Measurements from ENCODE around the gene NMT1. TPM values are rescaled to one million over a fixed set of nuclear protein-coding genes. Genes with fewer than 3 reads are reported as not detected.

NMT1 gene
- total and polyA plus RNA-seq, 4 donors: 27.0 to 83.7 (median 42.6) TPM

- TF ChIP-seq ATF3 (IDR thresholded peaks at IDR 0.05) (peak; percentile 87), RXRA (IDR thresholded peaks at IDR 0.05) (peak in 1 of 2 donors; percentile 57), JUND (IDR thresholded peaks at IDR 0.05) (peak; percentile 55 to 90), FOXA2 (IDR thresholded peaks at IDR 0.05) (no peak), CTCF (IDR thresholded peaks at IDR 0.05; ENCODE audit: low read depth, low read length, missing input control) (peak; percentile 19), RAD21 (IDR thresholded peaks at IDR 0.05) (peak; percentile 32 to 44)
- TF ChIP-seq, protein P1, sequence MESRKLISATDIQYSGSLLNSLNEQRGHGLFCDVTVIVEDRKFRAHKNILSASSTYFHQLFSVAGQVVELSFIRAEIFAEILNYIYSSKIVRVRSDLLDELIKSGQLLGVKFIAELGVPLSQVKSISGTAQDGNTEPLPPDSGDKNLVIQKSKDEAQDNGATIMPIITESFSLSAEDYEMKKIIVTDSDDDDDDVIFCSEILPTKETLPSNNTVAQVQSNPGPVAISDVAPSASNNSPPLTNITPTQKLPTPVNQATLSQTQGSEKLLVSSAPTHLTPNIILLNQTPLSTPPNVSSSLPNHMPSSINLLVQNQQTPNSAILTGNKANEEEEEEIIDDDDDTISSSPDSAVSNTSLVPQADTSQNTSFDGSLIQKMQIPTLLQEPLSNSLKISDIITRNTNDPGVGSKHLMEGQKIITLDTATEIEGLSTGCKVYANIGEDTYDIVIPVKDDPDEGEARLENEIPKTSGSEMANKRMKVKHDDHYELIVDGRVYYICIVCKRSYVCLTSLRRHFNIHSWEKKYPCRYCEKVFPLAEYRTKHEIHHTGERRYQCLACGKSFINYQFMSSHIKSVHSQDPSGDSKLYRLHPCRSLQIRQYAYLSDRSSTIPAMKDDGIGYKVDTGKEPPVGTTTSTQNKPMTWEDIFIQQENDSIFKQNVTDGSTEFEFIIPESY (IDR thresholded peaks at IDR 0.05): no peak
- no peaks in the 10 kb centered on the region for H3K27me3 ChIP-seq (ENCODE audit: control insufficient read depth in 4 of 4, insufficient read depth in 4 of 4, low read length in 3 of 4)
- H3K4me3 ChIP-seq (ENCODE audit: low read depth in 1 of 3, low read length in 3 of 3): no peak overlapping the region
- H3K9ac ChIP-seq (ENCODE audit: low read depth in 1 of 2, low read length in 2 of 2): no peak overlapping the region
- no peak overlapping the region for H3K27ac ChIP-seq (ENCODE audit: low read depth in 1 of 2, low read length in 2 of 2)
- H3K36me3 ChIP-seq (ENCODE audit: control insufficient read depth in 4 of 4, insufficient read depth in 3 of 4, low read depth in 1 of 4, low read length in 3 of 4): no peaks in the 10 kb centered on the region
- H3K9me3 ChIP-seq (ENCODE audit: control insufficient read depth in 4 of 4, low read length in 3 of 4): no peaks in the 10 kb centered on the region
- DNase-seq (ENCODE audit: low spot score): no peak
- WGBS: 48% methylated on average over 5 of the region's 5 CpGs
- H3K4me1 ChIP-seq (ENCODE audit: control insufficient read depth in 4 of 4, insufficient read depth in 4 of 4, low read length in 3 of 4): peaks cover 12 to 41% (median 29%) of the 10 kb centered on the region in 4 donors
These were observed 44.3 kb upstream of the NMT1 start for GRCh38 chr17:45016823-45017222.

GRCh38 chr17:45018514-45018847, 42.6 kb upstream of the NMT1 start:
- TF ChIP-seq HNF4A (conservative IDR thresholded peaks at IDR 0.05) (no peak), EGR1 (IDR thresholded peaks at IDR 0.05; ENCODE audit: low read depth in 2 of 2) (no peak), TAF1 (conservative IDR thresholded peaks at IDR 0.05) (no peak), RAD21 (IDR thresholded peaks at IDR 0.05) (no peak), GABPA (IDR thresholded peaks at IDR 0.05 in 1 of 2, conservative IDR thresholded peaks at IDR 0.05 in 1 of 2) (no peak), SP1 (IDR thresholded peaks at IDR 0.05) (no peak), HNF4G (IDR thresholded peaks at IDR 0.05) (no peak), FOXA1 (IDR thresholded peaks at IDR 0.05) (no peak), MAX (IDR thresholded peaks at IDR 0.05) (no peak), NR2F2 (IDR thresholded peaks at IDR 0.05) (no peak), JUND (IDR thresholded peaks at IDR 0.05) (no peak), CTCF (IDR thresholded peaks at IDR 0.05; ENCODE audit: low read depth, low read length, missing input control) (no peak)
- TF ChIP-seq, protein P2, sequence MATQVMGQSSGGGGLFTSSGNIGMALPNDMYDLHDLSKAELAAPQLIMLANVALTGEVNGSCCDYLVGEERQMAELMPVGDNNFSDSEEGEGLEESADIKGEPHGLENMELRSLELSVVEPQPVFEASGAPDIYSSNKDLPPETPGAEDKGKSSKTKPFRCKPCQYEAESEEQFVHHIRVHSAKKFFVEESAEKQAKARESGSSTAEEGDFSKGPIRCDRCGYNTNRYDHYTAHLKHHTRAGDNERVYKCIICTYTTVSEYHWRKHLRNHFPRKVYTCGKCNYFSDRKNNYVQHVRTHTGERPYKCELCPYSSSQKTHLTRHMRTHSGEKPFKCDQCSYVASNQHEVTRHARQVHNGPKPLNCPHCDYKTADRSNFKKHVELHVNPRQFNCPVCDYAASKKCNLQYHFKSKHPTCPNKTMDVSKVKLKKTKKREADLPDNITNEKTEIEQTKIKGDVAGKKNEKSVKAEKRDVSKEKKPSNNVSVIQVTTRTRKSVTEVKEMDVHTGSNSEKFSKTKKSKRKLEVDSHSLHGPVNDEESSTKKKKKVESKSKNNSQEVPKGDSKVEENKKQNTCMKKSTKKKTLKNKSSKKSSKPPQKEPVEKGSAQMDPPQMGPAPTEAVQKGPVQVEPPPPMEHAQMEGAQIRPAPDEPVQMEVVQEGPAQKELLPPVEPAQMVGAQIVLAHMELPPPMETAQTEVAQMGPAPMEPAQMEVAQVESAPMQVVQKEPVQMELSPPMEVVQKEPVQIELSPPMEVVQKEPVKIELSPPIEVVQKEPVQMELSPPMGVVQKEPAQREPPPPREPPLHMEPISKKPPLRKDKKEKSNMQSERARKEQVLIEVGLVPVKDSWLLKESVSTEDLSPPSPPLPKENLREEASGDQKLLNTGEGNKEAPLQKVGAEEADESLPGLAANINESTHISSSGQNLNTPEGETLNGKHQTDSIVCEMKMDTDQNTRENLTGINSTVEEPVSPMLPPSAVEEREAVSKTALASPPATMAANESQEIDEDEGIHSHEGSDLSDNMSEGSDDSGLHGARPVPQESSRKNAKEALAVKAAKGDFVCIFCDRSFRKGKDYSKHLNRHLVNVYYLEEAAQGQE (IDR thresholded peaks at IDR 0.05): no peak
- no peaks in the 10 kb centered on the region for H3K36me3 ChIP-seq (ENCODE audit: control insufficient read depth in 4 of 4, insufficient read depth in 3 of 4, low read depth in 1 of 4, low read length in 3 of 4)
- 39% methylated on average over 4 of the region's 4 CpGs for WGBS
- DNase-seq (ENCODE audit: low spot score): no peak
- H3K9ac ChIP-seq (ENCODE audit: low read depth in 1 of 2, low read length in 2 of 2): no peak overlapping the region
- no peaks in the 10 kb centered on the region for H3K9me3 ChIP-seq (ENCODE audit: control insufficient read depth in 4 of 4, low read length in 3 of 4)
- H3K4me3 ChIP-seq (ENCODE audit: low read depth in 1 of 3, low read length in 3 of 3): peak overlapping the region in 1 of 3 donors; percentile 45
- no peak overlapping the region for H3K27ac ChIP-seq (ENCODE audit: low read depth in 1 of 2, low read length in 2 of 2)
- H3K4me1 ChIP-seq (ENCODE audit: control insufficient read depth in 4 of 4, insufficient read depth in 4 of 4, low read length in 3 of 4): peaks cover 15 to 44% (median 31%) of the 10 kb centered on the region in 4 donors
- H3K27me3 ChIP-seq (ENCODE audit: control insufficient read depth in 4 of 4, insufficient read depth in 4 of 4, low read length in 3 of 4): no peaks in the 10 kb centered on the region
